PC-3 (cell line): Measurements from ENCODE around the gene SH2D6. TPM values are rescaled to one million over a fixed set of nuclear protein-coding genes. Genes with fewer than 3 reads are reported as not detected.

ENCODE experiments used
- ATAC-seq: fragments of 200-7000 bp; cut with Tn5 transposase; 2 replicates; pipeline ENCODE4 v1.9.1; 2020; ENCODE audit warnings: mild to moderate bottlenecking, moderate library complexity
- Bru-seq: library from RNA; stranded (reverse); fragments of 400-500 nt; gene quantifications from one replicate; lab custom pipeline; 2021; lab: Mats Ljungman, UMichigan
- BruChase-seq, 2 experiments: library from RNA; stranded (reverse); fragments of 400-500 nt; gene quantifications; one replicate each; lab custom pipeline; 2021; lab: Mats Ljungman, UMichigan
- BruUV-seq: library from RNA; stranded (reverse); fragments of 400-500 nt; replicated peaks from 2 replicates; lab custom pipeline; 2021; lab: Mats Ljungman, UMichigan
- CTCF ChIA-PET: fragments of 300-600 bp; sonication (Branson Sonifier 250); formaldehyde crosslinking; loops from one replicate; lab custom pipeline; 2022; ENCODE audit warnings: antibody characterized with exemption; lab: Charles Lee
- POLR2A ChIA-PET: fragments of 300-600 bp; sonication (Branson Sonifier 250); formaldehyde crosslinking; loops from one replicate; lab custom pipeline; 2022; ENCODE audit warnings: antibody characterized with exemption; ENCODE audit not compliant: unreplicated experiment; lab: Charles Lee
- DNase-seq: peaks from one replicate; pipeline ENCODE4 v3.0.0-alpha.2; 2015
- H2AFZ ChIP-seq: fragments of 300-600 bp; sonication (generic); 2 replicates; pipeline ENCODE4 v1.6.0; 2016; ENCODE audit warnings: antibody characterized with exemption, low read length
- H3F3A ChIP-seq: fragments of 300-600 bp; sonication (generic); one replicate; pipeline ENCODE4 v1.6.0; 2017; ENCODE audit warnings: antibody characterized with exemption, low read length, control low read depth, mild to moderate bottlenecking; ENCODE audit not compliant: unreplicated experiment
- H3K27ac ChIP-seq: fragments of 300-600 bp; sonication (generic); 2 replicates; pipeline ENCODE4 v1.5.1; 2016; ENCODE audit warnings: mild to moderate bottlenecking, low read length
- H3K27me3 ChIP-seq: fragments of 300-600 bp; sonication (generic); 2 replicates; pipeline ENCODE4 v1.6.1; 2016; ENCODE audit warnings: low read length, mixed read lengths
- H3K36me3 ChIP-seq: fragments of 300-600 bp; sonication (generic); 2 replicates; pipeline ENCODE4 v1.6.1; 2016; ENCODE audit warnings: low read depth, mixed run types, low read length, mixed read lengths
- H3K4me1 ChIP-seq: fragments of 300-600 bp; sonication (generic); 2 replicates; pipeline ENCODE4 v1.5.1; 2016; ENCODE audit warnings: low read length; ENCODE audit not compliant: insufficient read depth
- H3K4me2 ChIP-seq: fragments of 300-600 bp; sonication (generic); 2 replicates; pipeline ENCODE4 v1.6.0; 2016; ENCODE audit warnings: low read length
- H3K4me3 ChIP-seq: fragments of 300-600 bp; sonication (generic); 2 replicates; pipeline ENCODE4 v1.5.1; 2016; ENCODE audit warnings: mild to moderate bottlenecking, low read length, mixed read lengths
- H3K79me2 ChIP-seq: fragments of 300-600 bp; sonication (generic); 2 replicates; pipeline ENCODE4 v1.6.1; 2017; ENCODE audit warnings: low read length, mixed read lengths
- H3K9ac ChIP-seq: fragments of 300-600 bp; sonication (generic); 2 replicates; pipeline ENCODE4 v1.6.0; 2016; ENCODE audit warnings: mild to moderate bottlenecking, low read length
- H3K9me2 ChIP-seq: fragments of 300-600 bp; sonication (generic); replicated peaks from 2 replicates; pipeline ENCODE4 v1.6.1; 2016; ENCODE audit warnings: mixed run types, low read length, mixed read lengths
- H3K9me3 ChIP-seq: fragments of 300-600 bp; sonication (generic); 2 replicates; pipeline ENCODE4 v1.6.1; 2016; ENCODE audit warnings: low read length, mixed read lengths
- H4K20me1 ChIP-seq: fragments of 300-600 bp; sonication (generic); 2 replicates; pipeline ENCODE4 v1.6.1; 2016; ENCODE audit warnings: low read length, mixed read lengths
- EZH2 ChIP-seq: fragments of 300-600 bp; sonication (generic); IDR thresholded peaks from one replicate; pipeline ENCODE4 v1.6.1; 2017; ENCODE audit warnings: antibody characterized with exemption, mild to moderate bottlenecking, low read length; ENCODE audit not compliant: unreplicated experiment
- EZH2phosphoT487 ChIP-seq: fragments of 300-600 bp; sonication (generic); IDR thresholded peaks from 2 replicates; pipeline ENCODE4 v1.6.1; 2018; ENCODE audit warnings: mild to moderate bottlenecking, antibody characterized with exemption, low read length, borderline replicate concordance
- intact Hi-C: fragments of 100-400 bp; cut with micrococcal nuclease; formaldehyde crosslinking; loops from 2 replicates; pipeline ENCODE4 v1.9.0; 2023
- long read RNA-seq: library from polyadenylated mRNA; unstranded; transcript quantifications from one replicate; pipeline ENCODE4 v2.0.0, GENCODE V29; 2021; ENCODE audit not compliant: unreplicated experiment
- total RNA-seq: library from RNA; depleted of rRNA; stranded (reverse); fragments of >200 nt; gene quantifications from 2 replicates; pipeline ENCODE4 v1.2.3, GENCODE V29; 2014; rRNA removed
- TF ChIP-seq, protein P1 (sequence below): fragments of 300-600 bp; sonication (generic); conservative IDR thresholded peaks from 2 replicates; pipeline ENCODE4 v1.5.1; 2017; ENCODE audit warnings: antibody characterized with exemption, low read depth, mild to moderate bottlenecking, low read length

SH2D6 gene
- total RNA-seq (0.12 TPM in 1 of 2 replicates, not detected in the other), Bru-seq, nascent RNA (percentile 38 among the genes with signal in this experiment), BruChase-seq, experiment 1, labeled RNA remaining after a 6-hour chase (percentile 34 among the genes with signal in this experiment), BruChase-seq, experiment 2, labeled RNA remaining after a 2-hour chase (percentile 37 among the genes with signal in this experiment)
- long read RNA-seq, partial matches to known transcripts: 1 of 8 reads
- long read RNA-seq, other reads (novel, unspliced or antisense): 7 of 8 reads

GRCh38 chr2:85418132-85419008, at the start of gene SH2D6:
TSS of gene SH2D6 (plus strand) at chr2:85418714. CDS start at chr2:85429466, 10,752 bp downstream.
- no peaks in the 10 kb centered on the region for H3K9me2 ChIP-seq
- H2AFZ ChIP-seq: peak within 1 kb of the TSS; percentile 100
- H3K4me2 ChIP-seq: peak within 1 kb of the TSS; percentile 82
- H3K9me3 ChIP-seq: no peaks in the 10 kb centered on the region
- H3K9ac ChIP-seq: peak within 1 kb of the TSS; percentile 86
- ChIA-PET POLR2A (interaction anchor here (0.6 kb wide), 1 partner anchor 116 kb away, joined by 5 read pairs; no protein-coding TSS in a partner anchor), CTCF (no interaction called here)
- H3F3A ChIP-seq: peaks cover 14% of the 10 kb centered on the region
- intact Hi-C loops: no loop called here
- BruUV-seq: no TSS peak
- no peaks in the 10 kb centered on the region for H3K36me3 ChIP-seq
- peak; percentile 76 for DNase-seq
- peak; percentile 52 for ATAC-seq
- H3K4me3 ChIP-seq: peak within 1 kb of the TSS; percentile 92
- no peaks in the 10 kb centered on the region for H3K27me3 ChIP-seq
- H3K79me2 ChIP-seq: 0 out of 2 replicates have a peak, but pooled peaks cover 8% of the 10 kb centered on the region
- peaks cover 43% of the 10 kb centered on the region for H3K4me1 ChIP-seq
- peak within 1 kb of the TSS; percentile 64 for H3K27ac ChIP-seq
- TF ChIP-seq EZH2 (no peak), EZH2phosphoT487 (no peak)
- TF ChIP-seq, protein P1, sequence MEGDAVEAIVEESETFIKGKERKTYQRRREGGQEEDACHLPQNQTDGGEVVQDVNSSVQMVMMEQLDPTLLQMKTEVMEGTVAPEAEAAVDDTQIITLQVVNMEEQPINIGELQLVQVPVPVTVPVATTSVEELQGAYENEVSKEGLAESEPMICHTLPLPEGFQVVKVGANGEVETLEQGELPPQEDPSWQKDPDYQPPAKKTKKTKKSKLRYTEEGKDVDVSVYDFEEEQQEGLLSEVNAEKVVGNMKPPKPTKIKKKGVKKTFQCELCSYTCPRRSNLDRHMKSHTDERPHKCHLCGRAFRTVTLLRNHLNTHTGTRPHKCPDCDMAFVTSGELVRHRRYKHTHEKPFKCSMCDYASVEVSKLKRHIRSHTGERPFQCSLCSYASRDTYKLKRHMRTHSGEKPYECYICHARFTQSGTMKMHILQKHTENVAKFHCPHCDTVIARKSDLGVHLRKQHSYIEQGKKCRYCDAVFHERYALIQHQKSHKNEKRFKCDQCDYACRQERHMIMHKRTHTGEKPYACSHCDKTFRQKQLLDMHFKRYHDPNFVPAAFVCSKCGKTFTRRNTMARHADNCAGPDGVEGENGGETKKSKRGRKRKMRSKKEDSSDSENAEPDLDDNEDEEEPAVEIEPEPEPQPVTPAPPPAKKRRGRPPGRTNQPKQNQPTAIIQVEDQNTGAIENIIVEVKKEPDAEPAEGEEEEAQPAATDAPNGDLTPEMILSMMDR: no peak
- no peaks in the 10 kb centered on the region for H4K20me1 ChIP-seq

- peak overlapping the region; percentile 34; the same call in 1 of the 2 replicates for H3K4me2 ChIP-seq
- peaks cover 14% of the 10 kb centered on the region for H3K4me1 ChIP-seq
- H3K36me3 ChIP-seq: no peaks in the 10 kb centered on the region; the same call in 1 of the 2 replicates
- no peaks in the 10 kb centered on the region for H3K27me3 ChIP-seq
- no peak overlapping the region for H3K27ac ChIP-seq
- no peaks in the 10 kb centered on the region for H3F3A ChIP-seq
- BruUV-seq: no TSS peak
- peak; percentile 9 for ATAC-seq
- TF ChIP-seq EZH2 (no peak), EZH2phosphoT487 (no peak)
- TF ChIP-seq, protein P1: no peak
- no peaks in the 10 kb centered on the region for H3K9me2 ChIP-seq
- H3K4me3 ChIP-seq: no peak overlapping the region
- intact Hi-C loops: loop anchor here (1.0 kb wide), 1 partner anchor 15 kb away; the partner anchor contains the start of genes ELMOD3 and RETSAT
- no peak for DNase-seq
- no peak overlapping the region for H3K9ac ChIP-seq
- no peak overlapping the region for H2AFZ ChIP-seq
- H3K79me2 ChIP-seq: no peaks in the 10 kb centered on the region
- H3K9me3 ChIP-seq: no peaks in the 10 kb centered on the region
- POLR2A ChIA-PET: interaction anchor here (0.6 kb wide), 1 partner anchor 228 kb away, joined by 4 read pairs; no protein-coding TSS in a partner anchor
- CTCF ChIA-PET: interaction anchor here (0.5 kb wide), 1 partner anchor 176 kb away, joined by 5 read pairs; no protein-coding TSS in a partner anchor
- no peaks in the 10 kb centered on the region for H4K20me1 ChIP-seq
These were observed 49.6 kb upstream of the SH2D6 start for GRCh38 chr2:85368921-85369320.
